GM12878 (cell line): ENCODE results near the gene C20orf96. TPM values are rescaled to one million over a fixed set of nuclear protein-coding genes. Genes with fewer than 3 reads are reported as not detected.

ENCODE experiments used
- ATAC-seq: fragments of 200-7000 bp; cut with Tn5 transposase; 3 replicates; pipeline ENCODE4 v1.9.1; 2020; ENCODE audit warnings: mild to moderate bottlenecking, moderate library complexity
- BruUV-seq: library from RNA; stranded (reverse); fragments of 400-500 nt; replicated peaks from 2 replicates; lab custom pipeline; 2021; lab: Mats Ljungman, UMichigan
- CTCF ChIA-PET: fragments of 300-600 bp; sonication (Branson Sonifier 250); formaldehyde crosslinking; extraction: SDS; loops from one replicate; lab custom pipeline; 2021; ENCODE audit warnings: inconsistent platforms; lab: Yijun Ruan, JAX
- POLR2A ChIA-PET: fragments of 350-600 bp; formaldehyde crosslinking; extraction: SDS; loops from one replicate; lab custom pipeline; 2021; ENCODE audit warnings: inconsistent platforms; lab: Charles Lee
- RAD21 ChIA-PET: fragments of 300-600 bp; sonication (Branson Sonifier 250); formaldehyde crosslinking; loops from one replicate; lab custom pipeline; 2023; ENCODE audit warnings: antibody characterized with exemption; ENCODE audit not compliant: unreplicated experiment; lab: Charles Lee
- SMC1A ChIA-PET: fragments of 300-600 bp; sonication (Branson Sonifier 250); formaldehyde crosslinking; loops from one replicate; lab custom pipeline; 2023; ENCODE audit not compliant: unreplicated experiment, uncharacterized antibody; lab: Charles Lee
- DNase-seq: peaks from one replicate; pipeline ENCODE4 v3.0.0-alpha.2; 2011; ENCODE audit warnings: low read depth, low spot score
- FAIRE-seq: peaks from 3 replicates; lab custom pipeline; 2011; peaks lifted over from hg19 to GRCh38; lab: Jason Lieb, UNC
- H2AFZ ChIP-seq: 2 replicates; pipeline ENCODE4 v1.6.0; 2011; ENCODE audit warnings: low read depth, low read length, control low read depth; ENCODE audit not compliant: control insufficient read depth
- H3K27ac ChIP-seq: 2 replicates; pipeline ENCODE4 v1.5.1; 2011; ENCODE audit warnings: control low read depth; ENCODE audit not compliant: control insufficient read depth, insufficient read depth
- H3K27me3 ChIP-seq, 2 experiments: replicated peaks in 1 of 2; 2 replicates each; pipeline versions ENCODE4 v1.6.0 to v1.6.1; 2011; ENCODE audit warnings: low read length in 1 of 2; ENCODE audit not compliant: control insufficient read depth in 2 of 2, insufficient read depth in 2 of 2
- H3K36me3 ChIP-seq, 2 experiments: 2 replicates each; pipeline ENCODE4 v1.5.1; 2011; ENCODE audit warnings: low read length in 1 of 2; ENCODE audit not compliant: control insufficient read depth in 2 of 2, insufficient read depth in 2 of 2
- H3K4me1 ChIP-seq: 2 replicates; pipeline ENCODE4 v1.6.1; 2011; ENCODE audit warnings: mild to moderate bottlenecking, low read length, moderate library complexity, mixed read lengths; ENCODE audit not compliant: control insufficient read depth, insufficient read depth
- H3K4me2 ChIP-seq: 2 replicates; pipeline ENCODE4 v1.6.0; 2011; ENCODE audit warnings: control low read depth; ENCODE audit not compliant: control insufficient read depth, insufficient read depth
- H3K4me3 ChIP-seq: fragments of 200-600 bp; sonication (generic); 2 replicates; pipeline ENCODE4 v1.5.1; 2016
- H3K79me2 ChIP-seq: 2 replicates; pipeline ENCODE4 v1.6.0; 2011; ENCODE audit warnings: low read length; ENCODE audit not compliant: control insufficient read depth, insufficient read depth
- H3K9ac ChIP-seq: 2 replicates; pipeline ENCODE4 v1.8.0; 2011; ENCODE audit warnings: low read length, control low read depth, mixed read lengths; ENCODE audit not compliant: control insufficient read depth, insufficient read depth
- H3K9me3 ChIP-seq: replicated peaks from 3 replicates; pipeline ENCODE4 v1.5.1; 2011; ENCODE audit warnings: mild to moderate bottlenecking, low read length; ENCODE audit not compliant: control insufficient read depth, insufficient read depth
- H4K20me1 ChIP-seq: 2 replicates; pipeline ENCODE4 v1.6.0; 2011; ENCODE audit not compliant: control insufficient read depth, insufficient read depth
- CEBPZ ChIP-seq: fragments of 150-350 bp; IDR thresholded peaks from 2 replicates; pipeline ENCODE4 v1.6.1; 2016; ENCODE audit warnings: low read depth, low read length
- DPF2 ChIP-seq: fragments of 450-650 bp; IDR thresholded peaks from 2 replicates; pipeline ENCODE4 v1.6.1; 2017; ENCODE audit warnings: mild to moderate bottlenecking
- EGR1 ChIP-seq, 2 experiments: IDR thresholded peaks; 1 replicate in 1 of 2; 2 replicates in 1 of 2; pipeline ENCODE4 v1.6.1; 2011 to 2012; ENCODE audit warnings: low read depth in 2 of 2, low read length in 2 of 2, borderline replicate concordance in 1 of 2, mild to moderate bottlenecking in 1 of 2, moderate library complexity in 1 of 2
- IRF3 ChIP-seq: fragments of 450-650 bp; IDR thresholded peaks from 2 replicates; pipeline ENCODE4 v1.6.1; 2014; ENCODE audit warnings: mild to moderate bottlenecking
- KLF5 ChIP-seq: fragments of 450-650 bp; IDR thresholded peaks from 2 replicates; pipeline ENCODE4 v1.6.1; 2014; ENCODE audit warnings: mild to moderate bottlenecking; ENCODE audit not compliant: partially characterized antibody
- NFXL1 ChIP-seq: fragments of 450-650 bp; IDR thresholded peaks from 2 replicates; pipeline ENCODE4 v1.6.1; 2017; ENCODE audit warnings: antibody characterized with exemption, mild to moderate bottlenecking, borderline replicate concordance
- PKNOX1 ChIP-seq: fragments of 450-650 bp; IDR thresholded peaks from 2 replicates; pipeline ENCODE4 v1.6.1; 2016; ENCODE audit warnings: mild to moderate bottlenecking
- RB1 ChIP-seq: fragments of 450-650 bp; formaldehyde crosslinking; IDR thresholded peaks from 2 replicates; pipeline ENCODE4 v1.6.1; 2017; ENCODE audit warnings: mild to moderate bottlenecking, borderline replicate concordance
- RELB ChIP-seq: fragments of 450-650 bp; IDR thresholded peaks from 2 replicates; pipeline ENCODE4 v1.6.1; 2017; ENCODE audit warnings: low read depth, mild to moderate bottlenecking, moderate library complexity
- SIN3A ChIP-seq: IDR thresholded peaks from 2 replicates; pipeline ENCODE4 v1.6.1; 2012; ENCODE audit warnings: low read depth, low read length, improper control_type of control experiment
- SMAD5 ChIP-seq: IDR thresholded peaks from 2 replicates; pipeline ENCODE4 v1.6.1; 2016; ENCODE audit warnings: antibody characterized with exemption, low read depth
- SPI1 ChIP-seq: IDR thresholded peaks from 2 replicates; pipeline ENCODE4 v1.6.1; 2011; ENCODE audit warnings: low read depth, mild to moderate bottlenecking, low read length, moderate library complexity, borderline replicate concordance; ENCODE audit not compliant: insufficient read depth
- STAT3 ChIP-seq: IDR thresholded peaks from 2 replicates; pipeline ENCODE4 v1.6.1; 2011; ENCODE audit warnings: low read depth, low read length, improper control_type of control experiment
- TCF12 ChIP-seq: IDR thresholded peaks from 2 replicates; pipeline ENCODE4 v1.6.1; 2011; ENCODE audit warnings: low read depth, mild to moderate bottlenecking, low read length
- ZNF24 ChIP-seq: fragments of 450-650 bp; IDR thresholded peaks from 2 replicates; pipeline ENCODE4 v1.6.1; 2017; ENCODE audit warnings: antibody characterized with exemption, mild to moderate bottlenecking
- in situ Hi-C: fragments of 300-500 bp; cut with MboI; formaldehyde crosslinking; loops from 9 replicates; pipeline ENCODE4 v1.14.3; 2018; ENCODE audit warnings: mixed read lengths
- intact Hi-C: fragments of 100-400 bp; cut with micrococcal nuclease; formaldehyde crosslinking; loops from one replicate; pipeline ENCODE4 v1.14.2; 2022; ENCODE audit not compliant: unreplicated experiment
- polyA plus RNA-seq, 11 experiments: library from polyadenylated mRNA; depleted of rRNA in 4 of 11; unstranded in 6 of 11; stranded (reverse) in 5 of 11; fragments of >200 nt; fragmentation: Nextera tagmentation in 4 of 11; fragmentation: Illumina TruSeq in 1 of 11; extraction: Ambion mirVana in 4 of 11; extraction: Trizol in 1 of 11; gene quantifications; 1 replicate in 1 of 11; 2 replicates in 10 of 11; pipeline versions ENCODE4 v1.2.1 to v1.2.3, GENCODE V29; 2011 to 2016; ENCODE audit warnings: inconsistent platforms in 2 of 11, missing spikeins in 2 of 11, low read depth in 1 of 11
- total RNA-seq, 4 experiments: library from RNA; depleted of rRNA in 3 of 4; stranded (reverse); fragments of >200 nt in 3 of 4; fragmentation: Illumina TruSeq in 1 of 4; extraction: Trizol in 1 of 4; gene quantifications; 2 replicates each; pipeline versions ENCODE4 v1.2.1 to v1.2.3, GENCODE V29; 2013 to 2021

Gene C20orf96
- total and polyA plus RNA-seq, 10 of the 15 experiments (the other 5 are each of a cell fraction or from before 2014, with no cell fraction given) = 1.4 to 8.6 (median 5.9) TPM

GRCh38 chr20:272718-273117, 17.8 kb downstream of the C20orf96 start:
- CTCF ChIA-PET = interaction anchor here (5.6 kb wide), 1 partner anchor 58 kb away, joined by 32 read pairs; no protein-coding TSS in a partner anchor
- no peak overlapping the region for H3K4me3 ChIP-seq
- RAD21 ChIA-PET = no interaction called here
- H2AFZ ChIP-seq = no peak overlapping the region
- ATAC-seq (no peak), FAIRE-seq (no peak), DNase-seq (no peak)
- H3K27ac ChIP-seq = no peak overlapping the region
- SMC1A ChIA-PET = no interaction called here
- BruUV-seq = no TSS peak
- in situ Hi-C loops = no loop called here
- no peaks in the 10 kb centered on the region for H3K79me2 ChIP-seq
- H3K9me3 ChIP-seq = no peaks in the 10 kb centered on the region
- H3K9ac ChIP-seq = no peak overlapping the region
- no peaks in the 10 kb centered on the region for H3K4me1 ChIP-seq
- peaks cover 2 to 3% of the 10 kb centered on the region in 2 experiments; a peak in 1 of 4 replicates for H3K36me3 ChIP-seq
- no peaks in the 10 kb centered on the region for H3K27me3 ChIP-seq
- TF ChIP-seq NFXL1 (no peak), KLF5 (no peak), PKNOX1 (no peak), IRF3 (no peak), DPF2 (no peak), TCF12 (no peak), CEBPZ (no peak), ZNF24 (no peak), EGR1 (IDR thresholded peaks at IDR 0.05; ENCODE audit: borderline replicate concordance in 1 of 2, low read depth in 2 of 2, low read length in 2 of 2) (no peak), RELB (no peak), SIN3A (no peak), STAT3 (no peak), SMAD5 (no peak), RB1 (no peak), SPI1 (no peak)
- H3K4me2 ChIP-seq = no peak overlapping the region
- intact Hi-C loops = no loop called here
- POLR2A ChIA-PET = no interaction called here
- no peaks in the 10 kb centered on the region for H4K20me1 ChIP-seq
